Thymus (tissue), 11 donors: ENCODE results near the gene KIAA1958. TPM values are rescaled to one million over a fixed set of nuclear protein-coding genes. Genes with fewer than 3 reads are reported as not detected.

Source experiments
- DNase-seq, 9 donors: peaks; one replicate each; pipeline ENCODE4 v3.0.0-alpha.2; 2013; ENCODE audit warnings: low spot score in 9 of 9, low read depth in 6 of 9, missing footprints in 1 of 9
- H3K27ac ChIP-seq, 2 donors: one replicate each; pipeline ENCODE4 v1.5.1; 2013; ENCODE audit warnings: control low read depth in 1 of 2, low read depth in 1 of 2, low read length in 1 of 2, mild to moderate bottlenecking in 1 of 2, moderate library complexity in 1 of 2
- H3K27me3 ChIP-seq, 2 donors: one replicate each; pipeline ENCODE4 v1.5.1; 2013; ENCODE audit warnings: low read length in 1 of 2; ENCODE audit not compliant: control insufficient read depth in 2 of 2, insufficient read depth in 1 of 2
- H3K36me3 ChIP-seq, 2 donors: one replicate each; pipeline ENCODE4 v1.5.1; 2013; ENCODE audit warnings: low read length in 1 of 2, mild to moderate bottlenecking in 1 of 2, moderate library complexity in 1 of 2; ENCODE audit not compliant: control insufficient read depth in 2 of 2, insufficient read depth in 2 of 2
- H3K4me1 ChIP-seq, 2 donors: one replicate each; pipeline ENCODE4 v1.5.1; 2013; ENCODE audit warnings: low read length in 2 of 2; ENCODE audit not compliant: control insufficient read depth in 2 of 2, insufficient read depth in 2 of 2
- H3K4me3 ChIP-seq, 2 donors: one replicate each; pipeline ENCODE4 v1.5.1; 2013; ENCODE audit warnings: low read length in 2 of 2, control low read depth in 1 of 2, mild to moderate bottlenecking in 1 of 2
- H3K9me3 ChIP-seq, 2 donors: one replicate each; pipeline ENCODE4 v1.5.1; 2013; ENCODE audit warnings: low read length in 1 of 2, mild to moderate bottlenecking in 1 of 2; ENCODE audit not compliant: control insufficient read depth in 2 of 2, insufficient read depth in 1 of 2
- WGBS: extraction: QIAGEN DNeasy Blood & Tissue Kit; methylation state at CpG from one replicate; pipeline ENCODE4 v1.1.7; 2013; 5-methylcytosine and 5-hydroxymethylcytosine counted together
- polyA plus RNA-seq: library from polyadenylated mRNA; stranded (reverse); fragments of 200-250 nt; gene quantifications from one replicate; pipeline ENCODE4 v1.2.3, GENCODE V29; 2013
- total RNA-seq: library from RNA; stranded (reverse); fragments of 120-200 nt; gene quantifications from one replicate; pipeline ENCODE4 v1.2.4, GENCODE V29; 2013
- donor health status: healthy.

The KIAA1958 gene
- total and polyA plus RNA-seq, 2 donors = 1.8 to 3.6 TPM

GRCh38 chr9:112485574-112485973, 1.1 kb upstream of the KIAA1958 start:
- Histone ChIP-seq H3K36me3 (peaks cover 0 to 3% of the 10 kb centered on the region in 2 donors), H3K27ac (no peak overlapping the region), H3K4me3 (peak overlapping the region; percentile 88 to 90), H3K4me1 (peaks cover 7 to 12% of the 10 kb centered on the region in 2 donors), H3K9me3 (no peaks in the 10 kb centered on the region), H3K27me3 (no peaks in the 10 kb centered on the region)
- WGBS = 98% methylated on average over 3 of the region's 3 CpGs
- no peak for DNase-seq

GRCh38 chr9:112487008-112487798, 576 bp downstream of the KIAA1958 start:
- Histone ChIP-seq H3K9me3 (no peaks in the 10 kb centered on the region), H3K27ac (peak overlapping the region; percentile 79 to 85), H3K27me3 (no peaks in the 10 kb centered on the region), H3K4me1 (peaks cover 7 to 12% of the 10 kb centered on the region in 2 donors), H3K4me3 (peak overlapping the region; percentile 63 to 88), H3K36me3 (peaks cover 0 to 2% of the 10 kb centered on the region in 2 donors)
- peak in 8 of 9 donors; percentile 30 to 73 (median 50) for DNase-seq
- under 1% methylated on average over 80 of the region's 80 CpGs for WGBS

GRCh38 chr9:112487799-112488340, 1.2 kb downstream of the KIAA1958 start:
- H3K36me3 ChIP-seq = no peaks in the 10 kb centered on the region
- WGBS = 34% methylated on average over 11 of the region's 11 CpGs
- H3K4me1 ChIP-seq = peaks cover 7 to 12% of the 10 kb centered on the region in 2 donors
- H3K9me3 ChIP-seq = no peaks in the 10 kb centered on the region
- no peak for DNase-seq
- no peaks in the 10 kb centered on the region for H3K27me3 ChIP-seq
- H3K27ac ChIP-seq = peak overlapping the region in 1 of 2 donors; percentile 79
- peak overlapping the region; percentile 63 to 88 for H3K4me3 ChIP-seq

- DNase-seq = no peak
- H3K27ac ChIP-seq = no peak overlapping the region
These were observed 2.5 kb downstream of the KIAA1958 start for GRCh38 chr9:112489039-112489546.

GRCh38 chr9:112489876-112490666, 3.4 kb downstream of the KIAA1958 start:
- Histone ChIP-seq H3K4me3 (no peak overlapping the region), H3K27ac (no peak overlapping the region), H3K36me3 (peaks cover 0 to 14% of the 10 kb centered on the region in 2 donors), H3K9me3 (peaks cover 0 to 7% of the 10 kb centered on the region in 2 donors), H3K4me1 (peaks cover 7 to 12% of the 10 kb centered on the region in 2 donors), H3K27me3 (no peaks in the 10 kb centered on the region)
- peak in 1 of 9 donors; percentile 7 for DNase-seq
- WGBS = 94% methylated on average over 4 of the region's 4 CpGs

More at GRCh38 chr9:112489039-112489546, 2.5 kb downstream of the KIAA1958 start:
- H3K4me1 ChIP-seq = peaks cover 7 to 12% of the 10 kb centered on the region in 2 donors
- H3K4me3 ChIP-seq = no peak overlapping the region
- 95% methylated on average over 5 of the region's 5 CpGs for WGBS
- H3K27me3 ChIP-seq = no peaks in the 10 kb centered on the region
- peaks cover 0 to 7% of the 10 kb centered on the region in 2 donors for H3K36me3 ChIP-seq
- H3K9me3 ChIP-seq = no peaks in the 10 kb centered on the region

- Histone ChIP-seq H3K9me3 (peaks cover 0 to 7% of the 10 kb centered on the region in 2 donors), H3K4me3 (no peak overlapping the region), H3K4me1 (peaks cover 0 to 3% of the 10 kb centered on the region in 2 donors), H3K27me3 (no peaks in the 10 kb centered on the region), H3K36me3 (peaks cover 0 to 14% of the 10 kb centered on the region in 2 donors), H3K27ac (no peak overlapping the region)
- DNase-seq = no peak
- 100% methylated on average over 1 of the region's 1 CpG for WGBS
These were observed 6.9 kb downstream of the KIAA1958 start for GRCh38 chr9:112493393-112494137.

- Histone ChIP-seq H3K27ac (no peak overlapping the region), H3K36me3 (peaks cover 0 to 14% of the 10 kb centered on the region in 2 donors), H3K4me1 (peaks cover 0 to 3% of the 10 kb centered on the region in 2 donors), H3K27me3 (no peaks in the 10 kb centered on the region), H3K9me3 (peaks cover 0 to 7% of the 10 kb centered on the region in 2 donors), H3K4me3 (no peak overlapping the region)
- no peak for DNase-seq
- 100% methylated on average over 1 of the region's 1 CpG for WGBS
These were observed 7.5 kb downstream of the KIAA1958 start for GRCh38 chr9:112494153-112494552.

- peaks cover 0 to 7% of the 10 kb centered on the region in 2 donors for H3K9me3 ChIP-seq
- no peak overlapping the region for H3K27ac ChIP-seq
- H3K4me1 ChIP-seq = peaks cover 0 to 3% of the 10 kb centered on the region in 2 donors
- H3K27me3 ChIP-seq = no peaks in the 10 kb centered on the region
- WGBS = 97% methylated on average over 4 of the region's 4 CpGs
- DNase-seq = no peak
- peaks cover 0 to 14% of the 10 kb centered on the region in 2 donors for H3K36me3 ChIP-seq
- no peak overlapping the region for H3K4me3 ChIP-seq
These were observed 9.0 kb downstream of the KIAA1958 start for GRCh38 chr9:112495614-112496013.
